HG02973 (cell line): ENCODE data around the gene SPEF2.
"Not testable (repeated sequence)": the region's sequence is repeated elsewhere in the genome, so short reads cannot be mapped to it uniquely, and the experiment has no call there.

Experiments
- ATAC-seq: cut with Tn5 transposase; IDR thresholded peaks from one replicate; pipeline ENCODE4 v1.9.1; 2021; ENCODE audit warnings: moderate library complexity; ENCODE audit not compliant: unreplicated experiment

SPEF2 gene

GRCh38 chr5:35651002-35651756 is 33.5 kb downstream of the SPEF2 start:
- ATAC-seq, result no peak

- no peak for ATAC-seq
These were observed 39.1 kb downstream of the SPEF2 start for GRCh38 chr5:35656721-35657120.

- no peak for ATAC-seq
These were observed 40.2 kb downstream of the SPEF2 start for GRCh38 chr5:35657877-35658276.

- no peak for ATAC-seq
These were observed 41.9 kb downstream of the SPEF2 start for GRCh38 chr5:35659556-35659955.

- no peak for ATAC-seq
These were observed 42.8 kb downstream of the SPEF2 start for GRCh38 chr5:35660451-35660850.

- no peak for ATAC-seq
These were observed 46.9 kb downstream of the SPEF2 start for GRCh38 chr5:35664584-35664983.

- ATAC-seq, result no peak
These were observed 47.4 kb downstream of the SPEF2 start for GRCh38 chr5:35665096-35665495.

GRCh38 chr5:35668319-35668718 is 50.7 kb downstream of the SPEF2 start:
- ATAC-seq, result no peak

- no peak for ATAC-seq
These were observed 51.1 kb downstream of the SPEF2 start for GRCh38 chr5:35668794-35669193.

GRCh38 chr5:35671541-35672295 is 54.1 kb downstream of the SPEF2 start:
- no peak for ATAC-seq

GRCh38 chr5:35672296-35672655 is 54.6 kb downstream of the SPEF2 start:
- not testable (repeated sequence) for ATAC-seq

- ATAC-seq, result no peak
These were observed 55.3 kb downstream of the SPEF2 start for GRCh38 chr5:35672995-35673394.

GRCh38 chr5:35674049-35674448 is 56.4 kb downstream of the SPEF2 start:
- no peak for ATAC-seq

- no peak for ATAC-seq
These were observed 57.7 kb downstream of the SPEF2 start for GRCh38 chr5:35675392-35675791.

- ATAC-seq, result no peak
These were observed 60.2 kb downstream of the SPEF2 start for GRCh38 chr5:35677878-35678277.

- ATAC-seq, result no peak
These were observed 61.0 kb downstream of the SPEF2 start for GRCh38 chr5:35678661-35679060.

- ATAC-seq, result no peak
These were observed 61.7 kb downstream of the SPEF2 start for GRCh38 chr5:35679357-35679756.

- no peak for ATAC-seq
These were observed 64.2 kb downstream of the SPEF2 start for GRCh38 chr5:35681911-35682310.

GRCh38 chr5:35683466-35683865 is 65.8 kb downstream of the SPEF2 start:
- ATAC-seq, result no peak

- no peak for ATAC-seq
These were observed 67.5 kb downstream of the SPEF2 start for GRCh38 chr5:35685161-35685560.

- ATAC-seq, result no peak
These were observed 70.3 kb downstream of the SPEF2 start for GRCh38 chr5:35687961-35688360.

- ATAC-seq, result no peak
These were observed 76.8 kb downstream of the SPEF2 start for GRCh38 chr5:35694481-35694880.
